SK-N-SH (cell line): Measurements from ENCODE around the gene RITA1. TPM values are rescaled to one million over a fixed set of nuclear protein-coding genes. Genes with fewer than 3 reads are reported as not detected.

Experiments used
- CTCF ChIA-PET: fragments of 300-600, 350-600 bp; formaldehyde crosslinking; extraction: SDS; loops from one replicate; lab custom pipeline; 2021; lab: Yijun Ruan, JAX
- POLR2A ChIA-PET: fragments of 350-600 bp; sonication (Branson Sonifier 250); formaldehyde crosslinking; extraction: SDS; loops from one replicate; lab custom pipeline; 2020; ENCODE audit warnings: antibody characterized with exemption, inconsistent platforms; lab: Yijun Ruan, JAX
- DNase-seq: peaks from one replicate; pipeline ENCODE4 v3.0.0; 2012
- H2AFZ ChIP-seq: fragments of 200-600 bp; sonication (generic); 2 replicates; pipeline ENCODE4 v1.8.1; 2016; ENCODE audit warnings: antibody characterized with exemption, mild to moderate bottlenecking, low read depth
- H3F3A ChIP-seq: fragments of 200-600 bp; sonication (generic); replicated peaks from 2 replicates; pipeline ENCODE3; 2016; ENCODE audit warnings: antibody characterized with exemption, mild to moderate bottlenecking; ENCODE audit not compliant: insufficient read depth
- H3K27ac ChIP-seq, 2 experiments: fragments of 200-500 bp in 1 of 2; fragments of 200-600 bp in 1 of 2; sonication (Bioruptor generic) in 1 of 2; sonication (generic), shearing (Covaris generic) in 1 of 2; 2 replicates each; pipeline versions ENCODE4 v1.5.1 to v1.6.1; 2014 to 2016; ENCODE audit warnings: low read depth in 2 of 2, inconsistent platforms in 1 of 2, low read length in 1 of 2, mild to moderate bottlenecking in 1 of 2, mixed read lengths in 1 of 2
- H3K27me3 ChIP-seq: fragments of 200-600 bp; sonication (generic), shearing (Covaris generic); 2 replicates; pipeline ENCODE4 v1.6.1; 2016; ENCODE audit warnings: mixed run types; ENCODE audit not compliant: insufficient read depth
- H3K36me3 ChIP-seq, 2 experiments: fragments of 200-500 bp in 1 of 2; fragments of 200-600 bp in 1 of 2; sonication (Bioruptor generic) in 1 of 2; sonication (generic) in 1 of 2; replicated peaks in 1 of 2; 2 replicates each; pipeline versions ENCODE3 to v1.5.1; 2014 to 2016; ENCODE audit warnings: low read length in 1 of 2, mild to moderate bottlenecking in 1 of 2; ENCODE audit not compliant: insufficient read depth in 2 of 2, control insufficient read depth in 1 of 2
- H3K4me1 ChIP-seq, 2 experiments: fragments of 200-500 bp in 1 of 2; fragments of 200-600 bp in 1 of 2; sonication (Bioruptor generic) in 1 of 2; sonication (generic), shearing (Covaris generic) in 1 of 2; 2 replicates each; pipeline versions ENCODE4 v1.5.1 to v1.6.1; 2014 to 2016; ENCODE audit warnings: low read depth in 1 of 2, low read length in 1 of 2, mixed run types in 1 of 2; ENCODE audit not compliant: insufficient read depth in 2 of 2, control insufficient read depth in 1 of 2
- H3K4me2 ChIP-seq: fragments of 200-600 bp; sonication (generic), shearing (Covaris generic); 2 replicates; pipeline ENCODE4 v1.6.1; 2017; ENCODE audit warnings: mixed run types
- H3K4me3 ChIP-seq, 2 experiments: fragments of 200-500 bp in 1 of 2; fragments of 200-600 bp in 1 of 2; sonication (Bioruptor generic) in 1 of 2; sonication (generic), shearing (Covaris generic) in 1 of 2; 2 replicates each; pipeline versions ENCODE4 v1.5.1 to v1.8.1; 2014 to 2016; ENCODE audit warnings: low read depth in 2 of 2, inconsistent platforms in 1 of 2, low read length in 1 of 2, mild to moderate bottlenecking in 1 of 2, mixed read lengths in 1 of 2, moderate library complexity in 1 of 2
- H3K79me2 ChIP-seq: fragments of 200-600 bp; sonication (generic); 2 replicates; pipeline ENCODE4 v1.8.1; 2017; ENCODE audit warnings: mild to moderate bottlenecking; ENCODE audit not compliant: insufficient read depth
- H3K9ac ChIP-seq: fragments of 200-600 bp; sonication (generic); 2 replicates; pipeline ENCODE4 v1.6.1; 2017; ENCODE audit warnings: mixed run types
- H3K9me2 ChIP-seq: fragments of 200-600 bp; sonication (generic); 2 replicates; pipeline ENCODE4 v1.6.1; 2017; ENCODE audit warnings: mixed run types
- H3K9me3 ChIP-seq: fragments of 200-600 bp; sonication (generic); 2 replicates; pipeline ENCODE4 v1.6.1; 2017; ENCODE audit warnings: mixed run types, mild to moderate bottlenecking, moderate library complexity
- H4K20me1 ChIP-seq: fragments of 200-600 bp; sonication (generic); 2 replicates; pipeline ENCODE4 v1.6.1; 2017; ENCODE audit warnings: mild to moderate bottlenecking, mixed run types; ENCODE audit not compliant: insufficient read depth
- CHD2 ChIP-seq: fragments of 150-350 bp; IDR thresholded peaks from 2 replicates; pipeline ENCODE4 v1.6.1; 2018; ENCODE audit warnings: low read length; ENCODE audit not compliant: partially characterized antibody
- EP300 ChIP-seq, 2 experiments: IDR thresholded peaks; 2 replicates each; pipeline versions ENCODE4 v1.4.0 to v1.6.1; 2012; ENCODE audit warnings: borderline replicate concordance in 1 of 2, low read depth in 1 of 2, low read length in 1 of 2
- FOSL2 ChIP-seq: IDR thresholded peaks from 2 replicates; pipeline ENCODE4 v1.4.0; 2012; ENCODE audit warnings: low read depth, mild to moderate bottlenecking, moderate library complexity, borderline replicate concordance
- GABPA ChIP-seq: IDR thresholded peaks from 2 replicates; pipeline ENCODE4 v1.4.0; 2012; ENCODE audit warnings: low read depth, mild to moderate bottlenecking
- MXI1 ChIP-seq: IDR thresholded peaks from 2 replicates; pipeline ENCODE4 v1.6.1; 2012; ENCODE audit warnings: mild to moderate bottlenecking, low read depth, low read length, improper control_type of control experiment
- NFIC ChIP-seq: IDR thresholded peaks from 2 replicates; pipeline ENCODE4 v1.4.0; 2012; ENCODE audit warnings: borderline replicate concordance
- NRF1 ChIP-seq: IDR thresholded peaks from 2 replicates; pipeline ENCODE4 v1.6.1; 2012; ENCODE audit warnings: low read depth, mild to moderate bottlenecking, low read length
- SIN3A ChIP-seq: IDR thresholded peaks from 2 replicates; pipeline ENCODE4 v1.6.1; 2012; ENCODE audit warnings: low read depth, mild to moderate bottlenecking, low read length, moderate library complexity, borderline replicate concordance
- TEAD4 ChIP-seq: IDR thresholded peaks from 2 replicates; pipeline ENCODE4 v1.4.0; 2012; ENCODE audit warnings: mild to moderate bottlenecking, borderline replicate concordance; ENCODE audit not compliant: insufficient read depth
- WGBS: methylation state at CpG from one replicate; pipeline ENCODE4 v1.1.6; 2017; ENCODE audit warnings: low lambda C conversion rate; 5-methylcytosine and 5-hydroxymethylcytosine counted together
- polyA plus RNA-seq, 3 experiments: library from polyadenylated mRNA; depleted of rRNA; stranded (reverse); fragments of >200 nt; gene quantifications; 2 replicates each; pipeline ENCODE4 v1.2.3, GENCODE V29; 2012
- TF ChIP-seq, protein P1 (sequence below): fragments of 200-600 bp; sonication (generic); IDR thresholded peaks from 2 replicates; pipeline ENCODE4 v1.6.1; 2017; ENCODE audit warnings: antibody characterized with exemption, mild to moderate bottlenecking, moderate library complexity
- TF ChIP-seq, protein P2 (sequence below): IDR thresholded peaks from 2 replicates; pipeline ENCODE4 v1.4.0; 2012; ENCODE audit warnings: low read depth
- TF ChIP-seq, protein P3 (sequence below): fragments of 150-350 bp; IDR thresholded peaks from 2 replicates; pipeline ENCODE4 v1.6.1; 2017; ENCODE audit warnings: antibody characterized with exemption, low read length, low read depth, borderline replicate concordance

RITA1 gene
- polyA plus RNA-seq, 1 of the 3 experiments (the other 2 are of a cell fraction): 21.1 TPM

DNA sequence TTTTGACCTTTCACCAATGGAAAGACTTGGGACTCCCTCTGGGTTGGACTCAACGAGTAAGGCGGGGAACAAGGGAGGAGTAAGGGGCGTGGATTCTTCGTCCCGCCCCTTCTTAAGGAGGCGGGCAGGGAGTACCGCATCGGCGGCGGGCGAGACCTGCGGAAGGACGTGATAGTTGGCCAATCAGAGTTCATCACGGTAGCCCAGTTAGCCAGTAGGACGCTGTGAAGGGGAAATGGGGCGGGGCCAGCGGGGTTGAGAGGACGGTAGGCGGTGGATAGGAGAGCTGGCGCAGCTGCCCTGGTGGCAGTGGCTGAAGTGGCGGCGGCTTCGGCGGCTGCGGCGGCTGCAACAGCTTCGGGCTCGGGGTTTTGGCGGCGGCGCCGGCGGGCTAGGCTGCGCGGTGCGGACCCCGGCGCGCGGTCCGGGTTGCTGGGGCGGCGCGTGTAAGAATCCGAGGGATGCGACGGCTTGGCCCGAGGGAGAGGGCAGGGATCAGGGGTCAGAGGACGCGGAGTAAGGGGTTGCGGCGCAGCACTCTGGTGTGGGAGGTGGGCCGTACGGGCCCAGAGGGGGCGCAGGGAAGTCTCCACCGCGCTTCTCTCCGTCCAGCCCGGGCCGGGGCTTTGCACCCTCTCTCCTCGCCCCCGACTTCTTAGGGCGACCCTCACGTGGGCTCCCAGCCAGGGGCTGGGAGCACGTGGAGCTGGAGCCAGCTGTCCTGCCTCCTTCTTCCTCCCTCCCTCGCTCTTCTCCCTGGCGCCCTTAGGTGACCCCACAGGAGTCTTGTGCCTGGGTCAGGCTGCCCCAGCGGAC is 35.9 kb downstream of the RITA1 start, which contains the start of gene TPCN1 (continued):
- TF ChIP-seq, protein P1, sequence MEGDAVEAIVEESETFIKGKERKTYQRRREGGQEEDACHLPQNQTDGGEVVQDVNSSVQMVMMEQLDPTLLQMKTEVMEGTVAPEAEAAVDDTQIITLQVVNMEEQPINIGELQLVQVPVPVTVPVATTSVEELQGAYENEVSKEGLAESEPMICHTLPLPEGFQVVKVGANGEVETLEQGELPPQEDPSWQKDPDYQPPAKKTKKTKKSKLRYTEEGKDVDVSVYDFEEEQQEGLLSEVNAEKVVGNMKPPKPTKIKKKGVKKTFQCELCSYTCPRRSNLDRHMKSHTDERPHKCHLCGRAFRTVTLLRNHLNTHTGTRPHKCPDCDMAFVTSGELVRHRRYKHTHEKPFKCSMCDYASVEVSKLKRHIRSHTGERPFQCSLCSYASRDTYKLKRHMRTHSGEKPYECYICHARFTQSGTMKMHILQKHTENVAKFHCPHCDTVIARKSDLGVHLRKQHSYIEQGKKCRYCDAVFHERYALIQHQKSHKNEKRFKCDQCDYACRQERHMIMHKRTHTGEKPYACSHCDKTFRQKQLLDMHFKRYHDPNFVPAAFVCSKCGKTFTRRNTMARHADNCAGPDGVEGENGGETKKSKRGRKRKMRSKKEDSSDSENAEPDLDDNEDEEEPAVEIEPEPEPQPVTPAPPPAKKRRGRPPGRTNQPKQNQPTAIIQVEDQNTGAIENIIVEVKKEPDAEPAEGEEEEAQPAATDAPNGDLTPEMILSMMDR: peak; percentile 11
- TF ChIP-seq, protein P2, sequence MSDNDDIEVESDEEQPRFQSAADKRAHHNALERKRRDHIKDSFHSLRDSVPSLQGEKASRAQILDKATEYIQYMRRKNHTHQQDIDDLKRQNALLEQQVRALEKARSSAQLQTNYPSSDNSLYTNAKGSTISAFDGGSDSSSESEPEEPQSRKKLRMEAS: peak; percentile 63
- TF ChIP-seq SIN3A (no peak), TEAD4 (no peak), NRF1 (peak; percentile 47; the same call in 1 of the 2 replicates), EP300 (IDR thresholded peaks at IDR 0.05; ENCODE audit: borderline replicate concordance in 1 of 2, low read depth in 1 of 2, low read length in 1 of 2) (no peak), MXI1 (peak; percentile 94), FOSL2 (no peak), NFIC (no peak)

DNA sequence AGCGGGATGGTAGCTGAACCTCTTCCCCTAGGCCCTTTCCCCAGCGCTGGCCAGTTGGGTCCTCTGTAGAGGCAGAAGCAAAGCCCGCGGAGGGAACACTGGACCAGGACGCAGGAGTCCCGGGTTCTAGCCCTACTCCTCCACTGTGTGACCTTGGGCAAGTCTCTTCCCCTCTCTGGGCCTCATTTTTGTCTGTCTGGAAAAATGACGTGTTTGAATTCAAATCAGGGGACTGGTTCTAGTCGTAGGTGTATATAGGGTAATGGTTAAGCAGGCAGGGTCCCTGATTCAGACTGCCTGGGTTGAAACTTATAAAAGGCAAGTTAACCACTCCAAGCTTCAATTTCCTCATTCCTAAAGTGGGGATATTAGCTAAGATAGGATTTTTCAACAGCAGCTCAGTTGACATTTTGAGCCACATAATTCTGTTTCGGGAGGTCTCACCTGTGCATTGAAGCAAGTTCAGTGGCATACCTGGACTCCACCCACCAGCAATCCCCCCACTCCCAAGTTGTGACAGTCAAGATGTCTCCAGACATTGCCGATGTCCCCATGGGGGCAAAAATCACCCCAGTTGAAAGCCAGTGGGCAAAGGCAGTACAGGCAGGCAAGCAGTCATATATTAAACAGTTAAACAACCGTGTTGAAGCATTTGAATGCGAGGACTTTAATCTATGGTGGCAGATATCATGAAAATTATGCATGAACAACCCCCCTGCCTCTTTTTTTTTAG is 36.6 kb downstream of the RITA1 start:
- Histone ChIP-seq H3K36me3 (no peaks in the 10 kb centered on the region), H4K20me1 (no peaks in the 10 kb centered on the region), H3K79me2 (peaks cover 23% of the 10 kb centered on the region; the same call in 1 of the 2 replicates), H3K9ac (peak overlapping the region; percentile 79), H3K4me3 (peak overlapping the region; percentile 68 to 82), H3K27ac (peak overlapping the region; percentile 62 to 72), H3K9me2 (no peaks in the 10 kb centered on the region), H3K4me1 (peaks cover 14 to 15% of the 10 kb centered on the region in 2 experiments; a peak in 3 of 4 replicates), H3K27me3 (no peaks in the 10 kb centered on the region)
- POLR2A ChIA-PET: interaction anchor here (0.5 to 1.8 kb wide), 3 partner anchors 24 to 701 kb away, joined by 3 to 12 read pairs (median 3); partner anchors contain the start of genes DDX54 and RITA1
- DNase-seq: no peak
- 32% methylated on average over 9 of the region's 12 CpGs for WGBS
- TF ChIP-seq CHD2: no peak
- TF ChIP-seq GABPA: no peak
- TF ChIP-seq, protein P3, sequence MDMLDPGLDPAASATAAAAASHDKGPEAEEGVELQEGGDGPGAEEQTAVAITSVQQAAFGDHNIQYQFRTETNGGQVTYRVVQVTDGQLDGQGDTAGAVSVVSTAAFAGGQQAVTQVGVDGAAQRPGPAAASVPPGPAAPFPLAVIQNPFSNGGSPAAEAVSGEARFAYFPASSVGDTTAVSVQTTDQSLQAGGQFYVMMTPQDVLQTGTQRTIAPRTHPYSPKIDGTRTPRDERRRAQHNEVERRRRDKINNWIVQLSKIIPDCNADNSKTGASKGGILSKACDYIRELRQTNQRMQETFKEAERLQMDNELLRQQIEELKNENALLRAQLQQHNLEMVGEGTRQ: no peak
- TF ChIP-seq, all 33 proteins: peak for 0
- peaks cover 19% of the 10 kb centered on the region for H3F3A ChIP-seq
- peak overlapping the region; percentile 86 for H3K4me2 ChIP-seq
- no peaks in the 10 kb centered on the region for H3K9me3 ChIP-seq
- H2AFZ ChIP-seq: peak overlapping the region; percentile 80
- CTCF ChIA-PET: interaction anchor here (1.0 to 1.4 kb wide), 3 partner anchors 10 to 200 kb away, joined by 3 read pairs; partner anchors contain the start of gene SDSL
